RWPE1 (cell line): ENCODE results near the gene COL9A3.

Experiments used
- CTCF ChIA-PET: fragments of 350-600 bp; sonication (Branson Sonifier 250); formaldehyde crosslinking; extraction: SDS; loops from one replicate; lab custom pipeline; 2021; lab: Yijun Ruan, JAX
- POLR2A ChIA-PET: fragments of 400-600 bp; formaldehyde crosslinking; extraction: SDS; loops from one replicate; lab custom pipeline; 2020; ENCODE audit warnings: antibody characterized with exemption; ENCODE audit not compliant: low non-redundant PET; lab: Yijun Ruan, JAX
- DNase-seq: peaks from one replicate; pipeline ENCODE4 v3.0.0; 2012; ENCODE audit warnings: low spot score
- H3K27ac ChIP-seq: fragments of 450-650 bp; 2 replicates; pipeline ENCODE4 v1.5.1; 2017
- CTCF ChIP-seq: fragments of 450-650 bp; conservative IDR thresholded peaks from 2 replicates; pipeline ENCODE4 v1.5.1; 2017; ENCODE audit warnings: low read depth, mild to moderate bottlenecking

Gene COL9A3

GRCh38 chr20:62827311-62828038, 10.6 kb downstream of the COL9A3 start:
- no peak for DNase-seq
- CTCF ChIA-PET, result interaction anchor here (0.6 kb wide), 1 partner anchor 37 kb away, joined by 3 read pairs; no protein-coding TSS in a partner anchor
- no peak for TF ChIP-seq CTCF
- POLR2A ChIA-PET, result interaction anchor here (0.6 kb wide), 1 partner anchor 21 kb away, joined by 3 read pairs; no protein-coding TSS in a partner anchor
- no peak overlapping the region for H3K27ac ChIP-seq

DNA sequence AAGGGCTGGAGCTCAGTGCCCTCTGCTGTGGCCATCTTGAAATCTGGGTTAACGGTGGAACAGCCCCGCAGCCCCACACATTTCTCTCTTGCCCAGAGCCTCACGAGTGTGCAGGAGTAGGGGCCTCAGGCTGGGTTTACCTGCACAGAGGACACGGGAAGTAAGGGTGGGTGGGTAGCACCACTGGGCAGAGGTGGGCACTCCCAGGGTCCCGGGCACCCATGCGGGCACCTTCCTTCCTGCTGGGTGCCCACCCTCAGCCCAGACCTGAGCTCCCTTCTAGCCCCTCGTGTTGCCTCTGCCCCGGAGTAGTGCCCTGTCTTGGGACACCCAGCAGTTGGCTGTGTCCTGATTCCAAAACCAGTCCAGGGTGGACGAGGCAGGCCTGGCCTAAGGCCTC, 11.2 kb downstream of the COL9A3 start:
- no peak for TF ChIP-seq CTCF
- ChIA-PET POLR2A (interaction anchor here (0.6 kb wide), 1 partner anchor 21 kb away, joined by 3 read pairs; no protein-coding TSS in a partner anchor), CTCF (interaction anchor here (0.6 kb wide), 1 partner anchor 36 kb away, joined by 3 read pairs; no protein-coding TSS in a partner anchor)
- H3K27ac ChIP-seq, result peak overlapping the region; percentile 10; the same call in 1 of the 2 replicates
- no peak for DNase-seq

- no peak for DNase-seq
- H3K27ac ChIP-seq, result peak overlapping the region; percentile 10
- POLR2A ChIA-PET, result no interaction called here
- no peak for TF ChIP-seq CTCF
- CTCF ChIA-PET, result interaction anchor here (0.5 to 0.6 kb wide), 3 partner anchors 36 to 180 kb away, joined by 3 read pairs; no protein-coding TSS in a partner anchor
Measured at GRCh38 chr20:62828511-62829230, 11.8 kb downstream of the COL9A3 start.

GRCh38 chr20:62829231-62830230, 12.7 kb downstream of the COL9A3 start:
- CTCF ChIA-PET, result interaction anchor here (0.5 to 0.6 kb wide), 2 partner anchors 46 to 179 kb away, joined by 3 read pairs; no protein-coding TSS in a partner anchor
- no peak for TF ChIP-seq CTCF
- no peak for DNase-seq
- POLR2A ChIA-PET, result no interaction called here
- H3K27ac ChIP-seq, result peak overlapping the region; percentile 10

DNA sequence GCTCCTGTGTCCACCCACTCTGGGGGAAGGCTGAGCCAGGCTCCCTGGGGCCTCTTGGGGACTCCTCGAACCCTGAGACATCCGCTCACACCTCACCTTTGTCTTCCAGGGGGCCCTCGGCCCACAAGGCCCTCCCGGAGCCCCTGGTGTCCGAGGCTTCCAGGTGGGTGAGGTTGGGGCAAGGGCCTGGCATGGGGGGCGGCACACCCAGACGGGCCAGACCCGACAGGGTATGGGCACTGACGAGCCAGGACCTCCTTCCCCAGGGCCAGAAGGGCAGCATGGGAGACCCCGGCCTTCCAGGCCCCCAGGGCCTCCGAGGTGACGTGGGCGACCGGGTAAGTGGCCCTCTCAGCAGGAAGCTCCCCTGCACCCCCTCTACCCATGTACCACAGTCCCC, 13.4 kb downstream of the COL9A3 start:
- H3K27ac ChIP-seq, result peak overlapping the region; percentile 10
- ChIA-PET CTCF (interaction anchor here (0.6 kb wide), 1 partner anchor 42 kb away, joined by 3 read pairs; no protein-coding TSS in a partner anchor), POLR2A (no interaction called here)

More for the DNA sequence above, 13.4 kb downstream of the COL9A3 start:
- TF ChIP-seq CTCF, result no peak
- DNase-seq, result no peak
